Ureter (tissue), 1 donor: ENCODE results near the gene IGF1R. TPM values are rescaled to one million over a fixed set of nuclear protein-coding genes. Genes with fewer than 3 reads are reported as not detected.
"Not testable (repeated sequence)": the region's sequence is repeated elsewhere in the genome, so short reads cannot be mapped to it uniquely, and the experiment has no call there.

Source experiments
- DNase-seq: peaks from one replicate; pipeline ENCODE4 v3.0.0-alpha.2; 2020; ENCODE audit warnings: low spot score
- total RNA-seq: library from RNA; stranded (reverse); gene quantifications from one replicate; pipeline ENCODE4 v1.2.4, GENCODE V29; 2023
- donor health status: DM: yes; HTN: yes; CAD: no.

The IGF1R gene
- 88.6 TPM for total RNA-seq

- peak; percentile 87 for DNase-seq
Observed at GRCh38 chr15:98647774-98648653, at the start of gene IGF1R. Gene IGF1R (plus strand): TSS chr15:98648539. CDS start chr15:98649582, 1,043 bp downstream.

DNA sequence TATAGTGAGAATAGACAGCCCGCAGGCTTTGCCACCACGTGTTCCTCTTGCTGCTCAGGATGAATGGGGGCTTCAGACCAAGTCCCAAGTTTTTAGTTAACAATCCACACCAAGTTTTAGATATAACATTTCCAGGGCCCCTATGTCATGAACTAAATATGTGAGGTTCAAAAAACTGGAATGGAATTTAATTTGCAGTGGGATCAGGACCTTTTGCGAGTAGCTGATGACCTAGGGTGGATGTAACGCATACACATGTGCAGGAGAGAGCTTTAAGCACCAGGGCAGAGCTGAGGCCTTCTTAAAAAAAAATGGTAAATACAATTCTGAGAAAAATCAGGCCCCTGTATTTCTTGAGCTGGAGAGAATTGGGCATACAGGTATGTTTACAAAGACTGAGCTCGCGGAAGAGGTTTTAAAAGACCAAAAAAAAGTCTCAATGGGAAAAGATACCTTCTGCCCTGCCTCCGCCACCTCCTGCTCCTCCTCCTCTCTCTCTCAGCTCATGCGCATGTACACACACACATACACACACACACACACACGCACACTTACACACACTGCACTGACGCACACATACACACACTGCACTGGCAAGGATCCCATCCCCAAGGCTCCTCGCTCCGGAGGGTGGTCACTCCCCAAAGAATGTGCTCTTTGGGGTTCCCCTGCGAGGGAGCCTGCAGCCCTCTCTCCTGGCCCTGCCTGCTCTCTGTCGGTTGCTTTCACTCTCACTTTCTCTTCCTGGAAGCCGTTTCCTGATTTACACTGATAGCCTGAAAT lies 48.2 kb upstream of the IGF1R start:
- no peak for DNase-seq

- DNase-seq, result no peak
Observed at GRCh38 chr15:98604983-98605382, 43.4 kb upstream of the IGF1R start.

DNA sequence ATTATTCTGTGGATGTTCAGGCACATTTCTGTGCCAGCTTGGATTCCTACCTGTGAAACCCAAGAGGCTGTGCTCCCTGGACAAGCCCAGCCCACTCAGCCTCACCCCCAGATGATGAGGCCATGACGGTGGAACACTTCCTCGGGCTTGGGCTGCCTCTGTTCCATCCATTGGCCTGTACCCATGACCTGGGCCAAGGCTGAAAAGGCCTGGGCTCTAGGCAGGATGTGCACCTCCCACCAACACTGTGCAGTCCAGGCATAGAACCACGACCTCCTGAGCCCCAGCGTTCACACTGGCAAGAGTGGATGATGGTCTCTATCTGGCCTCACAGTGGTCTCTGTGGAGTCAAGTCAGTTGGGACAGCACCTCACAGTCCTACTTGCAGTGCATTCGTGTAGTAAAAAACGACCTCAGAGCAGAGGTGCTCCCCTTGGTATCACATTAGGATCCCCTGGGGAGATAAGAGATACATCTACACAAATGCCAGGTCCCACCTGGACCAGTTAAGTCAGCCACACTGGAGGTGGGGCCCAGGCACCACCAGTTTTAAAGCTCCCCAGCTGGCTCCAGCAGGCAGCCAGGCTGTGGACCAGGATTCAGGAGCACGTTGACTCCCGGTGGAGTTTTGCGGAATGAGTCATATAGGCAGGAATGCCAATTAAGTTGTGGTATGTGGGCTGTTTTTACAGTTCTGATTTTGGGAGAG lies 39.0 kb upstream of the IGF1R start:
- no peak for DNase-seq

- no peak for DNase-seq
Observed at GRCh38 chr15:98610991-98611390, 37.3 kb upstream of the IGF1R start.

DNA sequence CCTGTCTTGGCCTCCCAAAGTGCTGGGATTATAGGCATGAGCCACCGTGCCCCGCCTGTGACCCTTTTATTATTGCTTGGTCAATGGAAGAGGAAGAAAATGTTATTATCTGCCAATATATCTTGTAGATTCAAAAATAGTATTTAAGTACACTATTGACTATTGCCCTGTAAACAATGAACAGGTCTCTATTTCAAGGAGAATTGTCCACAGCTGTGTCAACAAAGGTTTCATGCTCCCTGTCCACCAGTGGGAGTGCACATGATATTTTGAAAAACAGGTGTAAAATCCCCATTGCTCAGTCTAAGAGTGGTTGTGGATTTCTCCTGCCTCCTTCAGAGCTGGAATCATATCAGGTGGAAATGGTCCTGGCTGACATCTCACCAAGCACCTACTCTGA lies 36.5 kb upstream of the IGF1R start:
- no peak for DNase-seq

DNA sequence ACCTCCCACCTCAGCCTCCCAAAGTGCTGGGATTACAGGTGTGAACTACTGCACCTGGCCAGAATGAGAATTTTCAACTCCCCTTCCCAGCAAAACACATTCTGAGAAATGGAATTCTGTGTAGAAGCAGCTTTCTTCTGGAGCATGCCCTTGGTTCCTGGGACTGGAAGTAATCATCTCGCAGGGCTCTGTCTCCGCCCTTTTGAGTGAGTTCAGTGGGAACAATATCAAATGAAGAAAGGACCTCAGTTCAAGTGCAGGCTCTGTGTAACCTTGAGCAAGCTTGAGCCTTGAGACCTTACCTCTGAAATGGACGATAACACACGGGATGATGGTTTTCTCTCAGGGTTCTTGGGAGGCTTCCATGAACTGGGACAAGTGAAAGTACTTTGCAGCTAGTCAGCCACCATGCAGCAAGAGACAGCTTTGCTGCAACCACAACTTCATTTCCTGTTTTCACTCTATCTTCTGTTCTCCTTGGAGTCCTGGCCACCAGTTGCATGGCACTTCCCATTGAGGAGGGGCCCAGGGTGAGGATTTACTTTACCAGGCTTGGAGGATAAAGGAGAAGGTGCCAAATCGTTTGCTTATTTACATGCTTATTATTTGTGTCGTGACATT lies 35.7 kb upstream of the IGF1R start:
- no peak for DNase-seq

DNA sequence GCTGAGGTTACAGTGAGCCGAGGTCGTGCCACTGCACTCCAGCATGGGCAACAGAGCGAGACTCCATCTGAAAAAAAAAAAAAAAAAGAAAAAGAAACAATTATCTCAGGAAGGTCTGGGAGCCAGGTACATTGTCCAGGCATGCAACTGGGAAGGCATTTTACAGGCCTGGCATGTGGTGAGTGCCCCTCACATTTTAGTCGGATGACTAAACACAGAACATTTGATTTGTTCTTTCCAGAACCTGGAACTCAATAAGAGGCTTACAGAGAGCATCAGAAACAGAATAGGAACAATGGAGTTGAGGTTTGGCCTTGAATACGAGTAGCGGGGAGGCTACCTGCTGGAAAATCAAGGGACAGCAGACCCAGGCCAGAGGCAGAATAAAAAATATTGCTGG lies 33.7 kb upstream of the IGF1R start:
- DNase-seq, result no peak

DNA sequence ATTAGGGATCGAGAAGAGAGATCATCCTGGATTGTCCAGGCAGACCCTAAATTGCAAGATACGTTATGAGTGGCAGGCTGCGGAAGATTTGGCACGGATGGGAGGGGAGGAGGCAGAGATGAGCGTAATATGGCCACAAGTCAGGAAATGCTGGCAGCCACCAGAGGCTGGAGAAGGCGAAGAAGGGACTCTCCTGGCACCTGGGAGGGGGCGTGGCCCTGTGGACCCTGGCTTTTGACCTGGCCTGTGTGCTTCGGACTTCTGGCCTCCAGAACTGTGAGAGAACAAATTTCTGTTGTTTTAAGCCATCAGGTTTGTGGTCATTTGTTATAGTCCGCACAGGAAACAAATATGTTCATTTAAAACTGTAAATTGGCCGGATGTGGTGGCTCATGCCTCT lies 31.9 kb upstream of the IGF1R start:
- no peak for DNase-seq

GRCh38 chr15:98617328-98617980 lies 30.9 kb upstream of the IGF1R start:
- no peak for DNase-seq

DNA sequence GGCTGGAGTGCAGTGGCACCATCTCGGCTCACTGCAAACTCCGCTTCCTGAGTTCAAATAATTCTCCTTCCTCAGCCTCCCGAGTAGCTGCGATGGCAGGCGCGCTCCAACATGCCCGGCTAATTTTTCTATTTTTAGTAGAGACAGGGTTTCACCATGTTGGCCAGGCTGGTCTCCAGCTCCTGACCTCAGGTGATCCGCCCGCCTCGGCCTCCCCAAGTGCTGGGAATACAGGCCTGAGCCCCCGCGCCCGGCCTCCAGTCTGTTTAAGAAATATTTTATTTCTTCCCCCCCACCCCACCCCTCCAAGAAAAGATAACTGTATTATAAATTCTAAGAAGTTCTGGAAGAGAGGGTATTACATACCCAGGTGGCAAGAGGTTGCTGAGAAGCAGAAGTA lies 29.8 kb upstream of the IGF1R start:
- not testable (repeated sequence) for DNase-seq

DNA sequence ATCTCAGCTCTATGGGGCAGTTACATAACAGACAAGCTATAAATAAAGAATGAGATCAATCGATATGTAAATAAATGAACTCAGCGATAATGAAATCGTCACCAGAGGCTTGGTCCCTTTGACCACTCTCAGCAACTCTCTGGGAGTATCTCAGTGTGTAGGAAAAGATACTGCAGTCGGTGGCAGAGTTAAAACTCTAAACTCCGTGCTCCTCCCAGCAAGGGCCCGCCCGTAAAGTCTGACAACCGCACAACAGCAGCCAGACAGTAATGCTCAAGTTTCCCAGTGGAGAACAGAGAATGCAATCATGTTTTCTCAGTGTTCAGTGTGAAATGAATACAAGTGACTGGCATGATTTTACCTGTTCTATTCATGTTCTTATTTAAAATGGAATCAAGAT lies 28.3 kb upstream of the IGF1R start:
- DNase-seq, result no peak

- DNase-seq, result no peak
Observed at GRCh38 chr15:98621021-98621420, 27.3 kb upstream of the IGF1R start.

GRCh38 chr15:98625614-98626013 lies 22.7 kb upstream of the IGF1R start:
- DNase-seq, result no peak

DNA sequence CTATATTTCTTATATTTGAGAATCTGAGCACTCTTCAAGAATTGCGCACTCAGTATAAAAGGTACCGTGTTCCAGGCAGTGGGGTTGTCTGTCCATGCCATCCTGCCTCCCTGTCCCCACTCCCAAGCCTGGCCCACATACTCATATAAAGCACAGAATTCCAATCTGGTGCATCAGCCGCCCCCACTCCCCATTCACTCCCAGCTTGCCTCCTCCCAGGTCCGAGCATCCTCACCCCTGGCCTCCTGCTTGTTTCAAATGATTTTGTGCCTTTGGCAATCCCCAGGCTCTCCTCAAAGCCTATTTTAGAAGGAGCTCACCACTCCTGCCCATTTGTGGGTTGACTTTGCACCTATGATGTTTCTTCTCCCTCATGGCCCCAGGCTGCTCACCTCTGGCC lies 22.2 kb upstream of the IGF1R start:
- DNase-seq, result no peak

DNA sequence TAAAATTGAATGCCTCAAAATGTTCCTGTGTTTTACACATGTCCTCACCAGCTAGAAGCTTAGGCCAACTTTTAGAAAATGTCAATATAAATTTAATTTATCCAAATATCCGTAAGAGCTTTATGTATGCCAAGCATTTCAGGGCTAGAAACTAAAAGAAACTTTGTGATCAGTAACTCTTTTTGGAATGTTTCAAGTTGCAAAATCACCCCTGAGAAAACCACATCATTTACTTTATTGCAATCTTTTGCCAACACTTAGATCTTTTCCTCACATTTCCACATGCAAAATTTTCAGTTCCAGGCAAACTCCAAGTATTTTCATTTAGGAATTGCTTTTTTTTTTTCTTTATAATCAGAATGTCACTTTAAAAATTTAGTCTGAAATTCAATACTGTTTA lies 20.1 kb upstream of the IGF1R start:
- DNase-seq, result no peak

DNA sequence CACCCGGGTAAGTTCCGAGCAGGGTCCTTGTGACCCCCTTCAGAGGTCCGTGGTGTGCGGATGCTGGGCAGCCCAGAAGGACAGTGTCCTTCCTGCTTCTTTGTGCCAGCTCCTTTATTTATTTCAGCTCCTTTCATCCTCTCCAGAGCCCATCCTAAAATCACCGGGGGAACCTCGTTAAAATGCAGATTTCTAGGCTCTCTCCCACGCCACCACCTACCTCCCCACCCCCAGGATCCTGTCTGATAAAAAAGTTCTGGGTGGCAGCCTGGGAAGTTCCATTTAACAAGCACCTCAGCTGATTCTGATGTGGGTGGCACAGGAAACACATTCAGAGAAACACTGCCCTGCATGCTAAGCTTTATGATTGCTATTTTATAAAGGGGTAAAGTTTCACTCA lies 12.5 kb upstream of the IGF1R start:
- no peak for DNase-seq

- DNase-seq, result no peak
Observed at GRCh38 chr15:98643115-98643514, 5.2 kb upstream of the IGF1R start.

- DNase-seq, result no peak
Observed at GRCh38 chr15:98646546-98647025, 1.8 kb upstream of the IGF1R start.

DNA sequence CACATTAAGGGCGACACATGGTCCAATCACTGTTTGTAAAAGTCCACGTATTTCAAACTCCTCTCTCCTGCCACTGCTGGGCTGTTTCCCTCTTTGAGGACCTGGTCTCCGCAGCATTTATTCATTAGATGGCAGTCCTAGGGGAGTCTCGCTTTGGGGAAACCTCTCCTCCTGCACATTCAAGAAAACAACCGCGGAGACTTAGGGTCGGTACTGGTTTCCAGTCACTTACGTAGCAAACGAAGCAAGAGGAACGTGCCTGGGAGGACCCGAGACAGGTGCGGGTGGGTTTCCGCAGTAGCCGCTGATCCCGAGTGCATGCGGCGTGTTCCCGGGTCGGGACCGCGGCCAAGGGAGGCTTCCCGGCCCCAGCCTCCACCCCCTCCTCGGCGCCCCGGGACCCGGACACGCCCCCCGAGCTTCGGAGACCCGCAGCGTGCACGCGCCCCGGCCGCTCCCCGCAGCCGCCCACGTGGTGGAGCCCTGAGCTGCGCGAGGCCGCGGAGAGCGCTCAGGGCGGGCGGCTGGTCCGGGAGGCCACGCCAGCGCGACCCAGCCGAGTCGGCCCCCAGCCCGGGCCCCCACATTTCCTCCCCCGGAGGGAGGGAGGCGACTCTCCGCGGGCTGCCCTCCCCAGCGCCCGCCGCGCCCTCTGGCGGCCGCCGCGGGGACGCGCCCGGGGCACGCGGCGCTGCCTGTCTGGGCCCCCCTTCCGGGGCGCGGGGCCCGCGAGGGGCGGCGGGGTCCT lies 1.1 kb upstream of the IGF1R start:
- peak; percentile 69 for DNase-seq
